HG03135 (cell line): ENCODE results near the gene IFT52.

Experiments used
- ATAC-seq: cut with Tn5 transposase; IDR thresholded peaks from one replicate; pipeline ENCODE4 v1.9.1; 2021; ENCODE audit warnings: mild to moderate bottlenecking, moderate library complexity; ENCODE audit not compliant: unreplicated experiment

Gene IFT52, protein sequence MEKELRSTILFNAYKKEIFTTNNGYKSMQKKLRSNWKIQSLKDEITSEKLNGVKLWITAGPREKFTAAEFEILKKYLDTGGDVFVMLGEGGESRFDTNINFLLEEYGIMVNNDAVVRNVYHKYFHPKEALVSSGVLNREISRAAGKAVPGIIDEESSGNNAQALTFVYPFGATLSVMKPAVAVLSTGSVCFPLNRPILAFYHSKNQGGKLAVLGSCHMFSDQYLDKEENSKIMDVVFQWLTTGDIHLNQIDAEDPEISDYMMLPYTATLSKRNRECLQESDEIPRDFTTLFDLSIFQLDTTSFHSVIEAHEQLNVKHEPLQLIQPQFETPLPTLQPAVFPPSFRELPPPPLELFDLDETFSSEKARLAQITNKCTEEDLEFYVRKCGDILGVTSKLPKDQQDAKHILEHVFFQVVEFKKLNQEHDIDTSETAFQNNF

GRCh38 chr20:43590392-43591303 is at the start of gene IFT52:
IFT52 (plus strand) TSS chr20:43590937; CDS start chr20:43594699, 3,762 bp downstream.
- ATAC-seq: peak; percentile 96

DNA sequence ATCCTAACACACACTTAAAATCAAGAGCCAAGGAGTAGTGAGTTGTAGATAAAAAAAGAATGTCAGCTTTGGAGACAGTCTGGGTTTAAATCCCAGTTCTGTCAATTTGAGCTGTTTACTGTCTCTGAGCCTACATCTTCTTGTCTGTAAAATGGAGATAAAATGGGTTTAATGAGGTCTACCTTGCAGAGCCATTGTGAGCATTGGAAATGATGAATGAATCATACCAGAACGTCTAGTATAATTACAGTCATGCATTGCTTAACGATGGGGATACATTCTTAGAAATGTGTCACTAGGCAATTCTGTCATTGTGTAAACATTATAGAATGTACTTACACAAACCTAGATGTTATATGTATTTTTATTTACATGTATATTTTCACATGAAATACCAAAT is 49.5 kb upstream of the IFT52 start:
- ATAC-seq: no peak

GRCh38 chr20:43542161-43542560 is 48.6 kb upstream of the IFT52 start:
- no peak for ATAC-seq

DNA sequence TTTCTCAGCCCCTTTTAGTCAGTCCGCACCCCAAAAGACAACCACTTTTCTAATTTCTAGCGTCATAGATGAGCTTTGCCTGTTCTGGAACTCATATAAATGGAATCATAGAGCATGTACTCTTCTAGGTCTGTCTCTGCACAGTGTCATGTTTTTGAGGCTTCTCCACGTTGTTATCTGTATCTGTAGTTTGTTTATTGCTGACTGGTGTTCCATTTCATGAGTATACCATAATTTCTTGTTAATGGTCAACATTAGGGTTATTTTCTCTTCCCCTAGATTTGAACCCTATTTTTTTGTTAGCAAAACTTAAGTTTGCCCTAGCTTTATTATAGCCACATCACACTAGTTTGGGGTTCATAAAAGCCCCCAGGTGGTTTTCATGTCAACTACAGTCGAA is 48.1 kb upstream of the IFT52 start:
- ATAC-seq: no peak

DNA sequence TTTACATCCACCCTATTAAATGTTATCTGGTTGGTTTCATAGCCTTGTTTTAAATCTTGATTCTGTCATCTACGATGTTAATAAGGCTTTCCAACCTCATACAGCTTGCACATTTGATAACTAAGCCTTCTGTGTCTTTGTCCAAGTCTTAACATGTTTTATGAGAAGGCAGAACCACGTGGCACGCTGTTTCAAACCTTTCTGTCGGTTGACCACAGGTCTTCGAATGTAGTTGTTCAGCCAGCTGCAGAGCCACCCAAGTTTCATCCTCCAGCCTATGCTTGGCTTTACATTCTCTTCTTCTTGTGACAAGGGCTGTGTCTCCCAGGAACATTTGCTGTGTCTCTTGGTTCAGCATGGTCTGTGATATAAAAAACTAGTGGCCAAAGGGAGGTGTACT is 47.6 kb upstream of the IFT52 start:
- no peak for ATAC-seq

- no peak for ATAC-seq
These were observed 46.2 kb upstream of the IFT52 start for GRCh38 chr20:43544501-43544900.

DNA sequence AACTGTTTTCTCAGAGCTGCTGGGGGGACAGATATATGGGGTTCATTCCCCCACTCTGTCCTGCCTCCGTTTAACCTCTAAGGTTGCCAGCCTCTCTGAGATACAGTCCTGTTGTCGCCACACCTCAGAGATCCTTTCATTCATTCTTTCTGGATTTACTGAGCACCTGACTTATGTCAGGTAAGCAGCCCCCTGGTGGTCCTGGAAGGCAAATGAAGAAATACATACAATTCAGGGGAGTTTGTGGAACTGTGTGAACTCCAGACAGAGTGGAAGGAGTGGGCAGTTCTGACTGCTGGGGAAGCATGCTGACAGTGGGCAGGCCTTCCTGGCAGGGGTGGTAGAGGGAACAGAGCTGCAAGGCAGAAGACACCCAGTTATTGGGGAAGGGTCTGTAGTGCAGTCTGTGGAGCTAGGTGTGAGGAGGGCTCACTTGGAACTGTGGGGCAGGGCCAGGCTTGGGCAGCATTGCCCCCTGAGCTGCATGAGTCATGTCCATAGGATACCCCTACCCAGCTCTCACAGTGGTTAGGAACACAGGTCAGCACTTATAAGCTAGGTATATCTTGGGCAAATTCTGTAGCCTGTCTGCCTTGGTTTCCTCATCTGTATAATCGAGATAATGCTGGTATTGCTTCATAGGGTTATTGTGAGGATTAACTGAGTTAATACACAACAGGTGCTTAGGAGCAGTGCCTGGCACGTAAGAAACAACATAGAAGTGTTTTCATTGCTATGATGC is 44.7 kb upstream of the IFT52 start:
- ATAC-seq: no peak

DNA sequence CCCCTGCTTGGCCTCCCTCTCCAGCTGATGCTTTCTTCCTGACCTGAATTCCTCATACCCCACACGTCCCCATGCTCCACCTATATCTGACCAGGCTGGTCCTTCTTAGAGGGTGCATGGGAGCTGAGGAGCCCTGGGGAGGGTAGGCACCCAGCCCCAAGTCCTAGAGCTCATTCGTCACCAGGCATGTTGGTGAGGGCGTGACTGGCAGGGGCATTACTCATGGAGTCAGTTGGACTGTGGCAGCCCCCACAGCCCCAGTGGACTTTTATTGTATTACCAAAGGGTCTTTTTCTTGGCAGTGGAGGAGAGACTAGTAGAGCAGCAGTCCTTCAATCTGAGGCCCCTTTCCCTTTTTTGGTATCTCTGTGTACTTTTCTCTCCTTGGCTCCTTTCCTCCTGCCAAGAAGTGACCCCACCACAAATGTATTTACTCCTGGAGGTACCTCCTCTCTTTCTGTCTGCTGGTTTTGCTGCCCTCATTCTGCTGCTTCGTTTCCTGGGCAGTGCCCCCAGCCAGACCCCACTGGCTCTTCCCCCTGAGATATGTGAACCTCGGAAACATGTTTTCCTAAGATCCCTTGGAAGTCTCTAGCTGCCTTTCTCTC is 42.4 kb upstream of the IFT52 start:
- ATAC-seq: no peak

- ATAC-seq: no peak
These were observed 41.2 kb upstream of the IFT52 start for GRCh38 chr20:43549416-43550065.

GRCh38 chr20:43550456-43550855 is 40.3 kb upstream of the IFT52 start:
- ATAC-seq: no peak

GRCh38 chr20:43554369-43554768 is 36.4 kb upstream of the IFT52 start:
- ATAC-seq: no peak

- ATAC-seq: no peak
These were observed 32.2 kb upstream of the IFT52 start, which contains the start of gene SGK2 for GRCh38 chr20:43558412-43559146. SGK2 (plus strand) TSS chr20:43559027; CDS start chr20:43566496, 7,469 bp downstream.

GRCh38 chr20:43559147-43559987 is 31.4 kb upstream of the IFT52 start:
- ATAC-seq: no peak

DNA sequence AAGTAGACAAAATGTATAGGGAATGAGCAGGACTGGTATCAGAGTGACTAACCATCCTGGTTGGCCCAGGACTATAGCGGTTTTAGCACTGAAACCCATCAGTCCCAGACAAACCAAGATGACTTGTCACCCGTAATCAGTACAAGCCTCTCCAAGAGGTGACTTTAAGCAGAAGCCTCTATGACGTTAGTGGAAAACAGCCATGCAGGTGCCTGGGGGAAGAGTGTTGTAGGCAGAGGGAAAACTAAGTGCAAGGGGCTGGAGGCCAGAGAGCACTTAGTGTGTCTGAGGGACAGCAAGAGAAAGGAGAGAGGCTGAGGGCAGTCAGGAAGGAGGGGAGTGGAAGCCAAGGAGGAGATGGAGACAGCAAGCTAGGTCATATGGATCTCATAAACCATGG is 29.8 kb upstream of the IFT52 start:
- ATAC-seq: no peak

GRCh38 chr20:43563429-43563828 is 27.3 kb upstream of the IFT52 start:
- no peak for ATAC-seq

DNA sequence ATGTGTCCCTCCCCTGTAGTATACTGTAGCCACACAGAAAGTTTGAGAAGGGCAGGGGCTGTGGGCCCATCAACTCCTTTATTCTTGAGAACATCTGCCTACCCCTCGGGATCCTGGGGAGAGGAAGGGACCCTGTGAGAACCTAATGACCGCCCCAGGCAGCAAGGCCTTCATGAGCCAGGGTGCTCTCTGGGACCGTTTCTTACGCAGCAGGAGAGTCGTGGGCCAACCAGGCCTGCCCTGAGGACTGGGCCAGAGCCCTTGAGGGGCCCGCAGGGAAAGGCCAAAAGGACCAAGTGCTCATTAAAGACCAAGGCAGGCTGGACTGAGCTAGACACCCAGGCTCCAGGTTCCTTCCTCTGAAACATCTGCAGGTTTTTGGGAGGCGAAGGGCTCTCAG is 26.7 kb upstream of the IFT52 start:
- ATAC-seq: no peak

DNA sequence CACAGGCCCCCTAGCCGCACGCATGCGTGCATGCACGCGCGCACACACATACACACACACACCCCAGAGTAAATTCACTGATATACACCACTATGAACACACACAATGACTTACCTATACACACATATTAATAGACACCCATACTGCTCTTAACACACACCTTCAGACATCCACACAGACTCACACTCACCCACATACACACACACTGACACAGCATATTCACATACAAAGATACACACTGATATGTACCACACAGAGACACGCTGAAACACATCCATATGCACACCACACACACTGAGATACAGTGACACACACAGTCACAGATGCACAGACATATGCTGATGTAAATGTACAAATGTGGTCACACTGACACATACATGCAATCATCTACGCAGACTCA is 26.3 kb upstream of the IFT52 start:
- no peak for ATAC-seq

DNA sequence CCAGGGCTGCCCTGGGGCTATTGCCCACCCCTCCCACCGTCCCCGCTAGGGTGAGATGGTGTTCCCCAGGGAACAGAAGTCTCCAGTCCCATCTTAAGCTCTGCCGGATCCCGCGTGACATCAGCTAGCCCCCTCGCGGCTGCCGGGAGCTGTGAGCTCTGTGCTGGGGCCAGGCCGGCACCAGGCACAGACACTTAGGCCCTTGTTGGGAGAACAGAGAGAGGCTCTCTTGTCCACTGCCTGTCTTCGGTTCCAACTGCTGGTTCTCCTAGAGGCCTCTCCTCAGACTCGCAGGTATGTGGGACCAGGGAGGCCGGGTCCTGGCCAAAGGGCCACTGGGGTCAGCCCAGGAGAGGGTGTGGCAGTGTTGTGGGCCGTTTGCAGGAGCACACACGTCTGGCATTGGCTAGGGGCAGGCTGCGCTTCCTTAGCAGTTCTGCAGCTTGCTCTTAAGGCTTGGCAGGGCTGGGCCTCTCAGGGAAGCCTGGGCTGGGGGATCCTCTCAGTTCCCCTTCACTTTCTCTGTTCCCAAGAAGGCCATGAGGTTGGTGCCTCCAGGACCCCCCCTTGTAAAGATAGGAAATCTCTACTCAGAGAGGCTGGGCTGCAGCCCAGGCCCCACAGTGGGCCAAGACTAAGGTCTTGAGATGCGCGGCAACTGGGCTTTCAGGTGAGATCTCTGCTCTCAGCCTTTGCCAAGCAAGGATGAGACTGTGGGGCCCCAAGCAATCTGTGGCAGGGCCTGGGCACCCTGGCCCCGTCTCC is 25.6 kb upstream of the IFT52 start:
- ATAC-seq: no peak
